Activated CD8-positive, alpha-beta T cell treated with anti-CD3 and anti-CD28 coated beads for 36 hours (primary cell): ENCODE results near the gene CREBBP. TPM values are rescaled to one million over a fixed set of nuclear protein-coding genes. Genes with fewer than 3 reads are reported as not detected.
A peak's percentile ranks its signal among the peaks of the same experiment; 100 is the strongest.

ENCODE experiments used
- ATAC-seq: fragments of 200-7000 bp; cut with Tn5 transposase; one replicate; pipeline ENCODE4 v1.10.0; 2021; ENCODE audit warnings: mild to moderate bottlenecking, moderate library complexity
- CTCF ChIA-PET: fragments of 350-600 bp; sonication (Branson Sonifier 250); formaldehyde crosslinking; loops from one replicate; lab custom pipeline; 2021; ENCODE audit warnings: antibody characterized with exemption; lab: Charles Lee
- POLR2A ChIA-PET: fragments of 350-600 bp; sonication (Branson Sonifier 250); formaldehyde crosslinking; loops from one replicate; lab custom pipeline; 2021; ENCODE audit warnings: antibody characterized with exemption; lab: Charles Lee
- DNase-seq: peaks from one replicate; pipeline ENCODE4 v3.0.0-alpha.2; 2020
- H3K27ac Mint-ChIP-seq: one replicate; pipeline ENCODE4 v1.8.0; 2021; ENCODE audit warnings: mild to moderate bottlenecking, mixed read lengths
- H3K27me3 Mint-ChIP-seq: one replicate; pipeline ENCODE4 v1.8.0; 2021; ENCODE audit warnings: mixed read lengths
- H3K36me3 Mint-ChIP-seq: one replicate; pipeline ENCODE4 v1.8.0; 2021; ENCODE audit warnings: low read depth, mixed read lengths
- H3K4me1 Mint-ChIP-seq: one replicate; pipeline ENCODE4 v1.8.0; 2021; ENCODE audit warnings: low read depth, mixed read lengths
- H3K4me3 Mint-ChIP-seq: one replicate; pipeline ENCODE4 v1.8.0; 2021; ENCODE audit warnings: mild to moderate bottlenecking, moderate library complexity, mixed read lengths
- H3K9me3 Mint-ChIP-seq: one replicate; pipeline ENCODE4 v1.8.0; 2021; ENCODE audit warnings: mixed read lengths
- intact Hi-C: fragments of 100-400 bp; cut with micrococcal nuclease; formaldehyde crosslinking; loops from one replicate; pipeline ENCODE4 v1.10.0; 2022
- total RNA-seq, 2 experiments: library from RNA; stranded (reverse); gene quantifications; one replicate each; pipeline ENCODE4 v1.2.3, GENCODE V29; 2021
- TF ChIP-seq, protein P1 (sequence below): fragments of 200-600 bp; IDR thresholded peaks from one replicate; pipeline ENCODE4 v1.8.0; 2022; ENCODE audit warnings: antibody characterized with exemption, mild to moderate bottlenecking

Gene CREBBP
- total RNA-seq, 2 experiments from 2014 or later = 27.9 to 33.5 TPM

DNA sequence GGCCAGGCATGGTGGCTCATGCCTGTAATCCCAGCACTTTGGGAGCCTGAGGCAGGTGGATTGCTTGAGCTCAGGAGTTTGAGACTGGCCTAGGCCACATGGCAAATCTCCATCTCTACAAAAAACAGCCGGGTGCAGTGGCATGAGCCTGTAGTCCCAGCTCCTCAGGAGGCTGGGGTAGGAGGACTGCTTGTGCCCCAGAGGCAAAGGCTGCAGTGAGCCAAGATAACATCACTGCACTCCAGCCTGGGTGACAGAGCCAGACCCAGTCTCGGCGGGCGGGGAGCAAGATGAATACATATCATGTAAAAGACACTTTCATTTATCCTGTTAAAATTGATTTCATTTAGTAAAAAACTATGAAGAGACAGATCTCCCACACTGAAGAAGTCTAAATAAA, 54.6 kb downstream of the CREBBP start:
- TF ChIP-seq, protein P1, sequence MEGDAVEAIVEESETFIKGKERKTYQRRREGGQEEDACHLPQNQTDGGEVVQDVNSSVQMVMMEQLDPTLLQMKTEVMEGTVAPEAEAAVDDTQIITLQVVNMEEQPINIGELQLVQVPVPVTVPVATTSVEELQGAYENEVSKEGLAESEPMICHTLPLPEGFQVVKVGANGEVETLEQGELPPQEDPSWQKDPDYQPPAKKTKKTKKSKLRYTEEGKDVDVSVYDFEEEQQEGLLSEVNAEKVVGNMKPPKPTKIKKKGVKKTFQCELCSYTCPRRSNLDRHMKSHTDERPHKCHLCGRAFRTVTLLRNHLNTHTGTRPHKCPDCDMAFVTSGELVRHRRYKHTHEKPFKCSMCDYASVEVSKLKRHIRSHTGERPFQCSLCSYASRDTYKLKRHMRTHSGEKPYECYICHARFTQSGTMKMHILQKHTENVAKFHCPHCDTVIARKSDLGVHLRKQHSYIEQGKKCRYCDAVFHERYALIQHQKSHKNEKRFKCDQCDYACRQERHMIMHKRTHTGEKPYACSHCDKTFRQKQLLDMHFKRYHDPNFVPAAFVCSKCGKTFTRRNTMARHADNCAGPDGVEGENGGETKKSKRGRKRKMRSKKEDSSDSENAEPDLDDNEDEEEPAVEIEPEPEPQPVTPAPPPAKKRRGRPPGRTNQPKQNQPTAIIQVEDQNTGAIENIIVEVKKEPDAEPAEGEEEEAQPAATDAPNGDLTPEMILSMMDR = no peak
- Mint-ChIP-seq H3K27me3 (no peaks in the 10 kb centered on the region), H3K36me3 (peaks cover 3% of the 10 kb centered on the region), H3K27ac (no peak overlapping the region), H3K4me1 (peaks cover 72% of the 10 kb centered on the region), H3K9me3 (no peaks in the 10 kb centered on the region), H3K4me3 (no peak overlapping the region)
- ChIA-PET CTCF (no interaction called here), POLR2A (no interaction called here)
- intact Hi-C loops = no loop called here
- ATAC-seq (no peak), DNase-seq (no peak)

DNA sequence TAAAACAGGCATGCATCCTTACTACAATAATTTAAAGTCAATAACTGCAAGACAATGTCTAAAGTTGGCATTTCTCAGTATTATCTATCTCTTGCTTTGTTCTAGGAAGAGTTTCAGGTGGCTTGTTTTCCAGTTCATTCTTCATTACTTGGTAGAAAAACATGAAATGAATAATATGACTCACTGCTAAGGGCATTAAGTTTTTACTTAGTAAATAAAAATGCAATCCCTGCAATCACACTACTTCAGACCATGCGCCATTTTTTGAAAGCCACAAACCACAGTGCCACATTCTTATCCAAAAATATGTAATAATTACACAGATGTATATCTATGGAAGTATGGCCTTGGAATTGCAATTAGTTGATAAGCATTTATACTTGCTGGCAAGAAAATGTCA, 55.4 kb downstream of the CREBBP start:
- no peaks in the 10 kb centered on the region for H3K27me3 Mint-ChIP-seq
- H3K9me3 Mint-ChIP-seq = no peaks in the 10 kb centered on the region
- peaks cover 73% of the 10 kb centered on the region for H3K4me1 Mint-ChIP-seq
- intact Hi-C loops = no loop called here
- ATAC-seq (peak; percentile 58), DNase-seq (peak; percentile 60)
- peaks cover under 1% of the 10 kb centered on the region for H3K36me3 Mint-ChIP-seq
- ChIA-PET POLR2A (no interaction called here), CTCF (no interaction called here)
- H3K27ac Mint-ChIP-seq = peak overlapping the region; percentile 21
- TF ChIP-seq, protein P1 = no peak
- no peak overlapping the region for H3K4me3 Mint-ChIP-seq

DNA sequence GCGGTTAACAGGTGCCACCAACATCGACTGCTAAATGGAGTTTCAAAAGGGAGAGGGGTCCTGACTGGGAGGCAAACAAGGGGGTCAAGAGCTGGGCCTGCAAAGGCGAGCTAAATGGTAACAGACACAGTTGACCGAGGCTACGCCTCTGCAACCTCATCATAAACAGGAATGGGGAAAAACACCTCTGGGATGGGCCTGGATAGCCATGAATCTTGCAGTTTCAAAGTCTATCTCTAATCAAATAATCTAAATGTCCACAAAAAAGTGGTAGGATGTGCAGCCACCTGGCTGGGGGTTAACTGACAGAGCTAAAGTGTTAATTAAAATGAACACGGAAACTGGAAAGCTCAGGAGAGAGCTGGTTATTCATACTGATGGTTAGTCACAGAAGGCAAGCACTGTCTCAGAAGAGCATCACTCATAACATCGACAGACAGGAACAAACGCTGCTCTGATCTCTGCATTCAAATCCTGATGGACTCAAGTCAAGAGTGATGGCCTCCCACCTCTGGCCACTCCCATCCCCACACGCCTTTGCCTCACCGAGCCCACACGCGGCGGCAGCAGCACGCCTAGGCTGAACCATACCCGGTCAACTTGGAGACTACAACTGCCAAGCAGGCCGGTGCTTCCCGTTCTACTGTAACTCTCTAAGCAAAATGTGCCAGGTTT, 56.3 kb downstream of the CREBBP start:
- Mint-ChIP-seq H3K27me3 (no peaks in the 10 kb centered on the region), H3K4me3 (no peak overlapping the region), H3K27ac (peak overlapping the region; percentile 21), H3K9me3 (no peaks in the 10 kb centered on the region), H3K4me1 (peaks cover 73% of the 10 kb centered on the region), H3K36me3 (no peaks in the 10 kb centered on the region)
- TF ChIP-seq, protein P1 = no peak
- ChIA-PET CTCF (interaction anchor here (1.3 to 2.2 kb wide), 2 partner anchors 11 to 43 kb away, joined by 4 to 9 read pairs; no protein-coding TSS in a partner anchor), POLR2A (no interaction called here)
- ATAC-seq = peak; percentile 48
- DNase-seq = no peak
- intact Hi-C loops = no loop called here

DNA sequence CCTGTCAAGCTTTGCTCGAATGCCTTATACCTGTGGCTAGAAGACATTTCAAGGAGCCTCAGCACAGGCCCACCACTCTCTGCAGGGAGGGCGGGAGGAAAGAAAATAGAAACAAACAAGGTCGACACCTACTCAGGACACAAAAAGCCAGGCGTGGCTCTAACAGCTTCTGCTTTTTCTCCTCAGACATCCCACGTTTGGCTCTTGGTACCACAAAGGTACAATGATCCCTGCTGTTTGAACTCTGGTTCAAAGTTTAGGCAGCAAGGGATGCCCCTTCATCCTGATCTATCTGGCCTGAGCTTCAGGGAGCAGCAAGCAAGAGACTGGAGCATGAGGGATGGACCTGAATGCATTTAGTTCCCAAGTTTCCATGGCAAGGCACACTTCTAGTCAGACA, 57.1 kb downstream of the CREBBP start:
- H3K4me1 Mint-ChIP-seq = peaks cover 81% of the 10 kb centered on the region
- H3K36me3 Mint-ChIP-seq = no peaks in the 10 kb centered on the region
- ChIA-PET CTCF (interaction anchor here (1.3 to 2.2 kb wide), 2 partner anchors 11 to 44 kb away, joined by 4 to 9 read pairs; no protein-coding TSS in a partner anchor), POLR2A (interaction anchor here (1.0 to 1.2 kb wide), 2 partner anchors 11 to 54 kb away, joined by 4 to 5 read pairs; no protein-coding TSS in a partner anchor)
- no peak for DNase-seq
- H3K4me3 Mint-ChIP-seq = no peak overlapping the region
- TF ChIP-seq, protein P1 = no peak
- ATAC-seq = no peak
- intact Hi-C loops = no loop called here
- no peaks in the 10 kb centered on the region for H3K27me3 Mint-ChIP-seq
- no peak overlapping the region for H3K27ac Mint-ChIP-seq
- H3K9me3 Mint-ChIP-seq = no peaks in the 10 kb centered on the region

DNA sequence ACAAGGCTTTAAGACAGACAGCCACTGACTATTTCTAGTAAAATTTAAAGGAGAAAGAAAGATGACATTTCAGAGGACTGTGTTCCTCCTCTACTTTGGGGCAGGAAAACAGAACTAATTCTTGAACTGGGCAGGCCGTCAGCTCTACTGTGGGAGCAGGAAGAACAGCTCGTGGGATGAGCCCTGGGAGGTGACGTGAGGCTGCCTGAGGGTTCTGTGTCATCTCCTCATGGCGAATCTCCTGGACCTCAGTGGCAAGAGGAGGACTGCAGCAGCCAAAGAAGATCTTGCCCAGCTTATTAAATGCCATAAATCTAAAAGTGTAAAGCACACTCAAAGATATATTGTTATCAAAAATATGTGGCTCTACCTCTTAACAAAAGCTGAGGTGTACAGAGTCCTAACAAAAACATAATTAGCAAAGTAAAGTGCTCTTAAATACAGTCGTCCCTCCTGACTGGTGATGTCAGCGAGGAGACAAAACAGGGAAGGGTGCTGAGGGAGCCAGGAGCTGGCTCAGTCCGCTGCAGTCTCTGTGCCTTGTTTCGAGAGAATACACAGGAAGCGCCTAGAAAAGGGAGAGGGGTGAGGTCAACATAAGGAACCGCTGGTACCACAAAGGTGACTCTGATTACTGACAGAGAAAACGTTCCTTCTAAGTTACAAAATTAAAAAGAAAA, 58.0 kb downstream of the CREBBP start:
- Mint-ChIP-seq H3K9me3 (no peaks in the 10 kb centered on the region), H3K27ac (no peak overlapping the region), H3K36me3 (no peaks in the 10 kb centered on the region), H3K4me1 (peaks cover 87% of the 10 kb centered on the region), H3K4me3 (peak overlapping the region; percentile 6), H3K27me3 (no peaks in the 10 kb centered on the region)
- DNase-seq (peak; percentile 20), ATAC-seq (no peak)
- CTCF ChIA-PET = interaction anchor here (0.6 to 2.2 kb wide), 2 partner anchors 10 to 794 kb away, joined by 3 to 9 read pairs; no protein-coding TSS in a partner anchor
- POLR2A ChIA-PET = interaction anchor here (0.9 to 1.2 kb wide), 2 partner anchors 10 to 37 kb away, joined by 3 to 5 read pairs; no protein-coding TSS in a partner anchor
- TF ChIP-seq, protein P1 = no peak
- intact Hi-C loops = no loop called here
